OCI-LY3 (cell line): ENCODE data around the gene BANF2.

Experiments
- H2AFZ ChIP-seq: fragments of 200-600, 300-600 bp; shearing (Covaris generic); 2 replicates; pipeline ENCODE4 v1.6.0; 2014; ENCODE audit warnings: antibody characterized with exemption, low read depth, low read length
- H3K27ac ChIP-seq: fragments of 200-600, 300-600 bp; sonication (generic); 2 replicates; pipeline ENCODE4 v1.5.1; 2014; ENCODE audit warnings: mild to moderate bottlenecking, low read length, moderate library complexity, mixed read lengths
- H3K27me3 ChIP-seq: fragments of 200-600, 300-600 bp; sonication (generic); 2 replicates; pipeline ENCODE4 v1.6.1; 2014; ENCODE audit warnings: low read depth, low read length, mixed read lengths
- H3K36me3 ChIP-seq: fragments of 200-600, 300-600 bp; sonication (generic); replicated peaks from 2 replicates; pipeline ENCODE3; 2014; ENCODE audit warnings: low read depth, low read length, mixed read lengths
- H3K4me1 ChIP-seq: fragments of 300-600, 200-600 bp; sonication (generic); 2 replicates; pipeline ENCODE4 v1.6.1; 2014; ENCODE audit warnings: low read length, mixed read lengths
- H3K4me2 ChIP-seq: fragments of 200-600, 300-600 bp; sonication (generic); 2 replicates; pipeline ENCODE4 v1.6.1; 2014; ENCODE audit warnings: low read length, mixed read lengths
- H3K4me3 ChIP-seq: fragments of 300-600, 200-600 bp; sonication (generic); 2 replicates; pipeline ENCODE4 v1.5.1; 2014; ENCODE audit warnings: antibody characterized with exemption, mild to moderate bottlenecking, low read length, moderate library complexity
- H3K79me2 ChIP-seq: fragments of 300-600, 200-600 bp; shearing (Covaris generic); 2 replicates; pipeline ENCODE4 v1.6.1; 2014; ENCODE audit warnings: mild to moderate bottlenecking, low read length, mixed read lengths
- H3K9ac ChIP-seq: fragments of 300-600, 200-600 bp; shearing (Covaris generic); 2 replicates; pipeline ENCODE4 v1.6.0; 2014; ENCODE audit warnings: mild to moderate bottlenecking, low read length, moderate library complexity
- H3K9me3 ChIP-seq: fragments of 200-600, 300-600 bp; shearing (Covaris generic); 2 replicates; pipeline ENCODE4 v1.6.1; 2014; ENCODE audit warnings: low read length, mixed read lengths; ENCODE audit not compliant: insufficient read depth
- H4K20me1 ChIP-seq: fragments of 200-600, 300-600 bp; sonication (generic); 2 replicates; pipeline ENCODE4 v1.6.1; 2016; ENCODE audit warnings: low read length, mixed read lengths; ENCODE audit not compliant: insufficient read depth
- CTCF ChIP-seq: fragments of 200-600, 300-600 bp; sonication (generic); IDR thresholded peaks from 2 replicates; pipeline ENCODE4 v1.5.1; 2014; ENCODE audit warnings: antibody characterized with exemption, low read length, low read depth
- EZH2phosphoT487 ChIP-seq: fragments of 200-600 bp; shearing (Covaris generic); IDR thresholded peaks from 2 replicates; pipeline ENCODE4 v1.6.1; 2018; ENCODE audit warnings: antibody characterized with exemption, mixed run types, low read depth

BANF2 gene

GRCh38 chr20:17735959-17736621 lies 36.3 kb downstream of the BANF2 start:
- H3K36me3 ChIP-seq = no peaks in the 10 kb centered on the region
- no peaks in the 10 kb centered on the region for H3K79me2 ChIP-seq
- TF ChIP-seq CTCF (no peak), EZH2phosphoT487 (no peak)
- H2AFZ ChIP-seq = no peak overlapping the region
- H3K27me3 ChIP-seq = peaks cover 11% of the 10 kb centered on the region
- no peaks in the 10 kb centered on the region for H3K4me1 ChIP-seq
- no peak overlapping the region for H3K27ac ChIP-seq
- 0 out of 2 replicates have a peak, but pooled peaks cover 6% of the 10 kb centered on the region for H3K9me3 ChIP-seq
- H3K4me3 ChIP-seq = no peak overlapping the region
- no peak overlapping the region for H3K9ac ChIP-seq
- no peak overlapping the region for H3K4me2 ChIP-seq
- no peaks in the 10 kb centered on the region for H4K20me1 ChIP-seq

- Histone ChIP-seq H3K4me3 (no peak overlapping the region), H3K79me2 (no peaks in the 10 kb centered on the region), H4K20me1 (no peaks in the 10 kb centered on the region), H3K4me1 (peaks cover 6% of the 10 kb centered on the region), H3K9ac (no peak overlapping the region), H3K27me3 (peaks cover 12% of the 10 kb centered on the region), H3K36me3 (no peaks in the 10 kb centered on the region), H3K9me3 (0 out of 2 replicates have a peak, but pooled peaks cover 6% of the 10 kb centered on the region), H3K4me2 (no peak overlapping the region), H2AFZ (no peak overlapping the region), H3K27ac (no peak overlapping the region)
- TF ChIP-seq EZH2phosphoT487 = no peak
- no peak for TF ChIP-seq CTCF
Observed at GRCh38 chr20:17738154-17738553, 38.4 kb downstream of the BANF2 start.

DNA sequence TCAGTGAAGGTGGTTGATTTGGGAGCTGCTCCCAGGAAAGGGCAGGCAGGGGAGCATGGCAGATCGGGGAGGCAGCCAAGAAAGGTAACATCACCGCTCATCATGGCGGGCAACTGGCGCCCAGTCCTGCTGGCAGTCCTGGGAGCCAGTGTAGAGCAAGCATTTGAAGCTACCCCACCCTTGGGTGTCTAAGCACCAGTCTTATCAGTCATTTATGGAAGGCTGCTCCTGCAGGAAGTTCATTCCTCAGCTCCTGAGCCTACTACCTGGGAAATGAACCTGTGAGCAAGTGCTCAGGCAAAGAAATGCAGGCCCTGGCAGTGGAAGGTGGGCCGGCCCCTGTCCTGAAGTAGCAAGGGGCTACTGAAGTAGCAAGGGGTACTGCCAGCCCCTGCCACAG lies 41.5 kb downstream of the BANF2 start:
- H3K4me3 ChIP-seq = no peak overlapping the region
- no peak overlapping the region for H3K4me2 ChIP-seq
- H3K79me2 ChIP-seq = no peaks in the 10 kb centered on the region
- H3K27me3 ChIP-seq = peaks cover 12% of the 10 kb centered on the region
- H2AFZ ChIP-seq = no peak overlapping the region
- H3K27ac ChIP-seq = no peak overlapping the region
- TF ChIP-seq CTCF = no peak
- TF ChIP-seq EZH2phosphoT487 = no peak
- H4K20me1 ChIP-seq = no peaks in the 10 kb centered on the region
- H3K36me3 ChIP-seq = no peaks in the 10 kb centered on the region
- H3K9ac ChIP-seq = no peak overlapping the region
- H3K9me3 ChIP-seq = 0 out of 2 replicates have a peak, but pooled peaks cover 6% of the 10 kb centered on the region
- H3K4me1 ChIP-seq = peaks cover 6% of the 10 kb centered on the region

DNA sequence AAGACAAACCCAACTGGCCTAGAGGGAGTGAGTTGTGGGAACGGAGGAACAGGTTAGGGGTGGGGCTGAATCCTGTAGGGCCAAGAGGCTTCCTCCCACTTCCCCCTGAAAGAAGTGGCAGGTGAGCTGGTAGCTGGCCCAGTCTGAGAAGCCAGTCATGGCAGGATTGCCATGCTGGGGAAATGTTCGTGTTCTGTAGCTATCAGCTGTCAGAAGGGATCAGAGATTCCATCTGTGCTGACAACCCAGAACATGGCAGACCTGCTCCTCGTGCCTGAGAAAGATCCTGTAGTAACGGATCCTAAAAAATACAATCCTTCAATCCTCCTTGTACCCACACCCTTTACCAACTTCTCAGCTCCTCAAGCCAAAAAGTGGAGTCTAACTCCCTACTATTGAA lies 43.0 kb downstream of the BANF2 start:
- Histone ChIP-seq H3K36me3 (no peaks in the 10 kb centered on the region), H3K4me1 (peaks cover 6% of the 10 kb centered on the region), H3K9ac (no peak overlapping the region), H3K79me2 (no peaks in the 10 kb centered on the region), H3K4me2 (no peak overlapping the region), H2AFZ (no peak overlapping the region), H3K27ac (no peak overlapping the region), H3K27me3 (peaks cover 16% of the 10 kb centered on the region), H3K9me3 (0 out of 2 replicates have a peak, but pooled peaks cover 5% of the 10 kb centered on the region), H3K4me3 (no peak overlapping the region), H4K20me1 (no peaks in the 10 kb centered on the region)
- TF ChIP-seq EZH2phosphoT487 = no peak
- TF ChIP-seq CTCF = no peak
